IMR-90 (cell line): ENCODE results near the gene TROAP. TPM values are rescaled to one million over a fixed set of nuclear protein-coding genes. Genes with fewer than 3 reads are reported as not detected.

ENCODE experiments used
- ATAC-seq: fragments of 200-7000 bp; cut with Tn5 transposase; 2 replicates; pipeline ENCODE4 v1.9.1; 2020; ENCODE audit warnings: low read depth, mild to moderate bottlenecking, moderate library complexity
- BruUV-seq: library from RNA; stranded (reverse); fragments of 400-500 nt; replicated peaks from 2 replicates; lab custom pipeline; 2021; lab: Mats Ljungman, UMichigan
- CTCF ChIA-PET: fragments of 300-600 bp; formaldehyde crosslinking; extraction: SDS; loops from one replicate; lab custom pipeline; 2021; ENCODE audit warnings: antibody characterized with exemption; lab: Yijun Ruan, JAX
- POLR2A ChIA-PET: fragments of 300-600 bp; sonication (Branson Sonifier 250); formaldehyde crosslinking; loops from one replicate; lab custom pipeline; 2022; ENCODE audit warnings: antibody characterized with exemption; ENCODE audit not compliant: unreplicated experiment; lab: Charles Lee
- DNase-seq: peaks from one replicate; pipeline ENCODE4 v3.0.0; 2013
- H2AFZ ChIP-seq: replicated peaks from 2 replicates; pipeline ENCODE3; 2013; ENCODE audit warnings: low read length, mild to moderate bottlenecking; ENCODE audit not compliant: poor library complexity
- H2AK5ac ChIP-seq: 2 replicates; pipeline ENCODE4 v1.6.1; 2013; ENCODE audit warnings: low read depth, low read length, inconsistent platforms
- H2AK9ac ChIP-seq: replicated peaks from 2 replicates; pipeline ENCODE3; 2013; ENCODE audit warnings: mild to moderate bottlenecking, low read depth, low read length, moderate library complexity; ENCODE audit not compliant: poor library complexity
- H2BK120ac ChIP-seq: 2 replicates; pipeline ENCODE4 v1.6.1; 2013; ENCODE audit warnings: low read depth, low read length, inconsistent platforms
- H2BK15ac ChIP-seq: 3 replicates; pipeline ENCODE4 v1.6.1; 2013; ENCODE audit warnings: low read depth, low read length, inconsistent platforms
- H2BK20ac ChIP-seq: 2 replicates; pipeline ENCODE4 v1.6.1; 2013; ENCODE audit warnings: low read depth, mild to moderate bottlenecking, inconsistent platforms, low read length, moderate library complexity
- H2BK5ac ChIP-seq: 2 replicates; pipeline ENCODE4 v1.6.1; 2013; ENCODE audit warnings: mild to moderate bottlenecking, low read depth, low read length, inconsistent platforms; ENCODE audit not compliant: poor library complexity, severe bottlenecking
- H3K14ac ChIP-seq: replicated peaks from 2 replicates; pipeline ENCODE4 v1.6.1; 2013; ENCODE audit warnings: low read depth, low read length, inconsistent platforms
- H3K18ac ChIP-seq: 2 replicates; pipeline ENCODE4 v1.6.1; 2013; ENCODE audit warnings: low read depth, low read length, control low read depth
- H3K23ac ChIP-seq: 2 replicates; pipeline ENCODE4 v1.6.1; 2013; ENCODE audit warnings: low read depth, low read length, inconsistent platforms
- H3K27ac ChIP-seq: 2 replicates; pipeline ENCODE4 v1.5.1; 2013; ENCODE audit warnings: mild to moderate bottlenecking, control low read depth, low read length; ENCODE audit not compliant: insufficient read depth
- H3K27me3 ChIP-seq: 2 replicates; pipeline ENCODE4 v1.6.1; 2013; ENCODE audit warnings: low read length; ENCODE audit not compliant: control insufficient read depth, insufficient read depth
- H3K36me3 ChIP-seq: 2 replicates; pipeline ENCODE4 v1.6.1; 2013; ENCODE audit warnings: low read length, mixed read lengths; ENCODE audit not compliant: control insufficient read depth, insufficient read depth
- H3K4ac ChIP-seq: 2 replicates; pipeline ENCODE4 v1.6.1; 2013; ENCODE audit warnings: low read depth, low read length, inconsistent platforms
- H3K4me1 ChIP-seq: 2 replicates; pipeline ENCODE4 v1.6.1; 2013; ENCODE audit warnings: low read length, mixed read lengths; ENCODE audit not compliant: control insufficient read depth, insufficient read depth
- H3K4me2 ChIP-seq: 2 replicates; pipeline ENCODE4 v1.6.1; 2013; ENCODE audit warnings: low read depth, mild to moderate bottlenecking, control low read depth, low read length, moderate library complexity
- H3K4me3 ChIP-seq: 2 replicates; pipeline ENCODE4 v1.5.1; 2013; ENCODE audit warnings: low read depth, mild to moderate bottlenecking, control low read depth, low read length, moderate library complexity; ENCODE audit not compliant: insufficient read depth
- H3K56ac ChIP-seq: 2 replicates; pipeline ENCODE4 v1.6.1; 2013; ENCODE audit warnings: low read length, inconsistent platforms; ENCODE audit not compliant: insufficient read depth; ENCODE audit errors: extremely low read depth
- H3K79me1 ChIP-seq, 2 experiments: 2 replicates each; pipeline ENCODE4 v1.6.1; 2013; ENCODE audit warnings: low read length in 2 of 2, inconsistent platforms in 1 of 2, low read depth in 1 of 2
- H3K9ac ChIP-seq: 2 replicates; pipeline ENCODE4 v1.6.1; 2013; ENCODE audit warnings: low read depth, low read length, control low read depth
- H3K9me1 ChIP-seq: 2 replicates; pipeline ENCODE4 v1.6.1; 2013; ENCODE audit warnings: low read length, inconsistent platforms; ENCODE audit not compliant: insufficient read depth
- H3K9me3 ChIP-seq: 2 replicates; pipeline ENCODE4 v1.6.1; 2013; ENCODE audit warnings: low read length; ENCODE audit not compliant: control insufficient read depth, insufficient read depth
- H4K20me1 ChIP-seq: 2 replicates; pipeline ENCODE4 v1.6.1; 2013; ENCODE audit warnings: low read length, inconsistent platforms; ENCODE audit not compliant: insufficient read depth
- H4K5ac ChIP-seq: 2 replicates; pipeline ENCODE4 v1.6.1; 2013; ENCODE audit warnings: mild to moderate bottlenecking, low read depth, low read length, control low read depth
- H4K8ac ChIP-seq, 2 experiments: 2 replicates each; pipeline ENCODE4 v1.6.1; 2013; ENCODE audit warnings: low read depth in 2 of 2, low read length in 2 of 2, control low read depth in 1 of 2, inconsistent platforms in 1 of 2
- H4K91ac ChIP-seq: 2 replicates; pipeline ENCODE4 v1.6.1; 2013; ENCODE audit warnings: low read depth, low read length, inconsistent platforms; ENCODE audit not compliant: insufficient read depth
- BHLHE40 ChIP-seq: fragments of 150-350 bp; IDR thresholded peaks from 2 replicates; pipeline ENCODE4 v1.6.1; 2016; ENCODE audit warnings: mild to moderate bottlenecking, low read depth, low read length
- CHD1 ChIP-seq: IDR thresholded peaks from 2 replicates; pipeline ENCODE4 v1.6.1; 2012; ENCODE audit warnings: low read depth, low read length, improper control_type of control experiment
- MAFK ChIP-seq: IDR thresholded peaks from 2 replicates; pipeline ENCODE4 v1.6.1; 2012; ENCODE audit warnings: low read depth, low read length, improper control_type of control experiment
- MAZ ChIP-seq: IDR thresholded peaks from 2 replicates; pipeline ENCODE4 v1.6.1; 2012; ENCODE audit warnings: low read depth, mild to moderate bottlenecking, low read length, improper control_type of control experiment, moderate library complexity, borderline replicate concordance
- POLR2A ChIP-seq: IDR thresholded peaks from 2 replicates; pipeline ENCODE4 v1.6.1; 2012; ENCODE audit warnings: mild to moderate bottlenecking, low read depth, low read length
- RAD21 ChIP-seq: IDR thresholded peaks from 2 replicates; pipeline ENCODE4 v1.6.1; 2012; ENCODE audit warnings: low read length, improper control_type of control experiment
- SMC3 ChIP-seq: fragments of 150-350 bp; IDR thresholded peaks from 2 replicates; pipeline ENCODE4 v1.6.1; 2016; ENCODE audit warnings: low read depth, mild to moderate bottlenecking, antibody characterized with exemption, low read length, moderate library complexity
- WGBS, 2 experiments: methylation state at CpG; one replicate each; pipeline versions ENCODE4 v1.1.5 to v1.1.7; 2013; ENCODE audit warnings: missing lambda C conversion rate in 2 of 2; ENCODE audit not compliant: insufficient read length in 1 of 2; ENCODE audit errors: extremely low coverage in 2 of 2; 5-methylcytosine and 5-hydroxymethylcytosine counted together
- dilution Hi-C: fragments of 300-500 bp; cut with HindIII; formaldehyde crosslinking; loops from one replicate; pipeline ENCODE4 v1.14.3; 2018; ENCODE audit warnings: low sequenced_read_pairs; ENCODE audit not compliant: unreplicated experiment
- in situ Hi-C: fragments of 300-500 bp; cut with MboI; formaldehyde crosslinking; loops from 3 replicates; pipeline ENCODE4 v1.14.3; 2019; ENCODE audit warnings: low sequenced_read_pairs, inconsistent platforms, mixed read lengths
- intact Hi-C: fragments of 100-400 bp; cut with micrococcal nuclease; formaldehyde crosslinking; loops from 2 replicates; pipeline ENCODE4 v1.10.0; 2022
- polyA plus RNA-seq, 3 experiments: library from polyadenylated mRNA; depleted of rRNA; stranded (reverse); fragments of >200 nt; gene quantifications; 2 replicates each; pipeline ENCODE4 v1.2.3, GENCODE V29; 2012; ENCODE audit warnings: low replicate concordance in 1 of 3
- total RNA-seq: library from RNA; depleted of rRNA; stranded (reverse); fragments of >200 nt; gene quantifications from 2 replicates; pipeline ENCODE4 v1.2.3, GENCODE V29; 2012
- TF ChIP-seq, protein P1 (sequence below): fragments of 150-350 bp; IDR thresholded peaks from 2 replicates; pipeline ENCODE4 v1.6.1; 2016; ENCODE audit warnings: low read depth, mild to moderate bottlenecking, low read length, moderate library complexity, borderline replicate concordance
- TF ChIP-seq, protein P2 (sequence below): conservative IDR thresholded peaks from 2 replicates; pipeline ENCODE4 v1.5.1; 2012; ENCODE audit warnings: mild to moderate bottlenecking, low read depth, low read length, improper control_type of control experiment
- TF ChIP-seq, protein P3 (sequence below): fragments of 150-350 bp; IDR thresholded peaks from 2 replicates; pipeline ENCODE4 v1.6.1; 2017; ENCODE audit warnings: mild to moderate bottlenecking, antibody characterized with exemption, low read length, low read depth

Gene TROAP
- total and polyA plus RNA-seq, 2 of the 4 experiments (the other 2 are of a cell fraction), result 21.5 to 29.3 TPM

DNA sequence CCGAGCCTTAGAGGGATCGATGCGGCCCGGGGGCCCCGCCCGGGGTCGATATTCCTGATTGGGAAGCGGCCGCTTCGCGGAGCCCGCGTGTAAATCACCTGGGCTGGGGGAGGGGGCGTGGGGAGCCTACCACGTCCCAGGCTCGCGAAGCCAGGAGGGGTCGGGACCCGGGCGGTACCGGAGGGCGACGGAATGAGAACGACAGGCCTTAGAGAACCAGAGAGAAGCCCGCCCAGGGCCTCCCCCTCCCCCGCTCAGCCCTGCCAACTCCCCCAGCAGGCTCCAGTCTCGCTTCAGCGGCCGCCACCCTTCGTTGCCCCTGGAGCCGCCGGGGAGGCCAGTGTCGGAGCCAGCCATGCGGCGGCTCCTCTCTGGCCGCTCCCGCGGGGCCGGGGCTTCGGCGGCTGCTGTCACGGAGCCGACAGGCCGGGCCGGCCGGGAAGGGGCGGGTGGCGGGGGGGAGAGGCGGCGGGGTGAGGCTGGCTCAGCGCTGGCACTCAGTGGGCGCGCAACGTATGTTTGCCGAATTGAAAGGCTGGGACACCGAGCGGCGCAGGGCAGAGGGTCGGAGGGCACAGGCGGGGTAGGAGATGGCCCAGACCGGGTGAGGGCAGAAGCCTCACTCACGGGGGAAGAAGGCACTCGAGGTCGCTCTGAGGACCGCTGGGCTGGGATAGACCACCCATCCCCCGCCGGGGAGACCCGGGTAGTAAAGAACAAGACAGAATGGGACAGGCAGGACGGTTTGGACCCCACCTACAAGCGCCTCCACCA, 22.2 kb downstream of the TROAP start:
- H2BK120ac ChIP-seq, result no peak overlapping the region

More for the DNA sequence above, 22.2 kb downstream of the TROAP start:
- Histone ChIP-seq H2BK20ac (no peak overlapping the region), H3K36me3 (no peaks in the 10 kb centered on the region), H3K4me2 (peak overlapping the region; percentile 87), H3K14ac (no peak overlapping the region), H2AFZ (peak overlapping the region; percentile 78), H3K27ac (no peak overlapping the region), H2BK15ac (no peak overlapping the region), H3K9ac (no peak overlapping the region), H2AK5ac (no peak overlapping the region), H3K23ac (no peak overlapping the region), H3K9me1 (peaks cover 8% of the 10 kb centered on the region; the same call in 1 of the 2 replicates), H4K5ac (no peak overlapping the region), H3K79me1 (peaks cover 5 to 17% of the 10 kb centered on the region in 2 experiments; a peak in 2 of 4 replicates), H3K9me3 (no peaks in the 10 kb centered on the region), H3K4me1 (peaks cover 20% of the 10 kb centered on the region), H4K8ac (peak overlapping the region in 1 of 2 experiments; percentile 40; a peak in 1 of 4 replicates), H2BK5ac (no peak overlapping the region), H4K20me1 (0 out of 2 replicates have a peak, but pooled peaks cover 5% of the 10 kb centered on the region), H3K18ac (no peak overlapping the region), H4K91ac (no peak overlapping the region), H3K4me3 (peak overlapping the region; percentile 32), H3K27me3 (peaks cover 65% of the 10 kb centered on the region), H3K56ac (no peak overlapping the region), H2AK9ac (peak overlapping the region; percentile 73), H3K4ac (no peak overlapping the region; the same call in 1 of the 2 replicates)
- intact Hi-C loops, result no loop called here
- ATAC-seq (no peak), DNase-seq (no peak)
- TF ChIP-seq BHLHE40, result no peak
- no peak for TF ChIP-seq CHD1
- no peak for TF ChIP-seq POLR2A
- TF ChIP-seq, protein P1, sequence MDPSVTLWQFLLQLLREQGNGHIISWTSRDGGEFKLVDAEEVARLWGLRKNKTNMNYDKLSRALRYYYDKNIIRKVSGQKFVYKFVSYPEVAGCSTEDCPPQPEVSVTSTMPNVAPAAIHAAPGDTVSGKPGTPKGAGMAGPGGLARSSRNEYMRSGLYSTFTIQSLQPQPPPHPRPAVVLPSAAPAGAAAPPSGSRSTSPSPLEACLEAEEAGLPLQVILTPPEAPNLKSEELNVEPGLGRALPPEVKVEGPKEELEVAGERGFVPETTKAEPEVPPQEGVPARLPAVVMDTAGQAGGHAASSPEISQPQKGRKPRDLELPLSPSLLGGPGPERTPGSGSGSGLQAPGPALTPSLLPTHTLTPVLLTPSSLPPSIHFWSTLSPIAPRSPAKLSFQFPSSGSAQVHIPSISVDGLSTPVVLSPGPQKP, result no peak
- TF ChIP-seq, protein P2, sequence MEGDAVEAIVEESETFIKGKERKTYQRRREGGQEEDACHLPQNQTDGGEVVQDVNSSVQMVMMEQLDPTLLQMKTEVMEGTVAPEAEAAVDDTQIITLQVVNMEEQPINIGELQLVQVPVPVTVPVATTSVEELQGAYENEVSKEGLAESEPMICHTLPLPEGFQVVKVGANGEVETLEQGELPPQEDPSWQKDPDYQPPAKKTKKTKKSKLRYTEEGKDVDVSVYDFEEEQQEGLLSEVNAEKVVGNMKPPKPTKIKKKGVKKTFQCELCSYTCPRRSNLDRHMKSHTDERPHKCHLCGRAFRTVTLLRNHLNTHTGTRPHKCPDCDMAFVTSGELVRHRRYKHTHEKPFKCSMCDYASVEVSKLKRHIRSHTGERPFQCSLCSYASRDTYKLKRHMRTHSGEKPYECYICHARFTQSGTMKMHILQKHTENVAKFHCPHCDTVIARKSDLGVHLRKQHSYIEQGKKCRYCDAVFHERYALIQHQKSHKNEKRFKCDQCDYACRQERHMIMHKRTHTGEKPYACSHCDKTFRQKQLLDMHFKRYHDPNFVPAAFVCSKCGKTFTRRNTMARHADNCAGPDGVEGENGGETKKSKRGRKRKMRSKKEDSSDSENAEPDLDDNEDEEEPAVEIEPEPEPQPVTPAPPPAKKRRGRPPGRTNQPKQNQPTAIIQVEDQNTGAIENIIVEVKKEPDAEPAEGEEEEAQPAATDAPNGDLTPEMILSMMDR, result no peak
- TF ChIP-seq RAD21, result no peak
- TF ChIP-seq, protein P3, sequence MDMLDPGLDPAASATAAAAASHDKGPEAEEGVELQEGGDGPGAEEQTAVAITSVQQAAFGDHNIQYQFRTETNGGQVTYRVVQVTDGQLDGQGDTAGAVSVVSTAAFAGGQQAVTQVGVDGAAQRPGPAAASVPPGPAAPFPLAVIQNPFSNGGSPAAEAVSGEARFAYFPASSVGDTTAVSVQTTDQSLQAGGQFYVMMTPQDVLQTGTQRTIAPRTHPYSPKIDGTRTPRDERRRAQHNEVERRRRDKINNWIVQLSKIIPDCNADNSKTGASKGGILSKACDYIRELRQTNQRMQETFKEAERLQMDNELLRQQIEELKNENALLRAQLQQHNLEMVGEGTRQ, result no peak
- no peak for TF ChIP-seq MAZ
- TF ChIP-seq SMC3, result no peak
- TF ChIP-seq MAFK, result no peak
- POLR2A ChIA-PET, result no interaction called here
- WGBS, 2 experiments, result 9% methylated on average over 15 of the region's 70 CpGs; no CpG with 5 or more reads in 1 of the 2 experiments
- CTCF ChIA-PET, result interaction anchor here (0.6 kb wide), 1 partner anchor 14 kb away, joined by 3 read pairs; no protein-coding TSS in a partner anchor
- BruUV-seq, result no TSS peak
- in situ Hi-C loops, result no loop called here
- dilution Hi-C loops, result no loop called here
